ENCODE measurements around the gene SPOCD1. TPM values are rescaled to one million over a fixed set of nuclear protein-coding genes. Genes with fewer than 3 reads are reported as not detected.

Gene SPOCD1
- total RNA-seq, 1 experiment from 2014 or later: 10.2 TPM

DNA sequence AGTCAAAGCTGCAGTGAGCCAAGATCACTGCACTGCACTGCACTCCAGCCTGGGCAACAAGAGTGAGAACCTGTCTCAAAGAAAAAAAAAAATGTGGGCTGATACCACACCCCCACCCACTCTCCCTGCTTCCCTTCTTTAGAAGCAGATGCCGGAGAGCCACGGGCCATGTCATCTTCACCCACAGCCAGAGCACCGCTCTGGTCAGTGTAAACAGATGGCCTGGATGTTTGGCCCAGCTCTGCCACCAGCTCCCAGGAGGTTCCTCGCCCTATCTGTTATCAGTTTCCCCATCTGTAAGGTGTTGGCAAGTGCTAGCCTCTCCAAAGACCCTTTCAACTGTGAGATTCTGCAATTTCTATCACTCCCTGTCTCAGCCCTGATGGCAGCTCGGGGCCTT is 39.8 kb downstream of the SPOCD1 start:
- BruUV-seq (replicated peaks): no TSS peak
- intact Hi-C loops (cut with micrococcal nuclease; ENCODE audit: unreplicated experiment): no loop called here

DNA sequence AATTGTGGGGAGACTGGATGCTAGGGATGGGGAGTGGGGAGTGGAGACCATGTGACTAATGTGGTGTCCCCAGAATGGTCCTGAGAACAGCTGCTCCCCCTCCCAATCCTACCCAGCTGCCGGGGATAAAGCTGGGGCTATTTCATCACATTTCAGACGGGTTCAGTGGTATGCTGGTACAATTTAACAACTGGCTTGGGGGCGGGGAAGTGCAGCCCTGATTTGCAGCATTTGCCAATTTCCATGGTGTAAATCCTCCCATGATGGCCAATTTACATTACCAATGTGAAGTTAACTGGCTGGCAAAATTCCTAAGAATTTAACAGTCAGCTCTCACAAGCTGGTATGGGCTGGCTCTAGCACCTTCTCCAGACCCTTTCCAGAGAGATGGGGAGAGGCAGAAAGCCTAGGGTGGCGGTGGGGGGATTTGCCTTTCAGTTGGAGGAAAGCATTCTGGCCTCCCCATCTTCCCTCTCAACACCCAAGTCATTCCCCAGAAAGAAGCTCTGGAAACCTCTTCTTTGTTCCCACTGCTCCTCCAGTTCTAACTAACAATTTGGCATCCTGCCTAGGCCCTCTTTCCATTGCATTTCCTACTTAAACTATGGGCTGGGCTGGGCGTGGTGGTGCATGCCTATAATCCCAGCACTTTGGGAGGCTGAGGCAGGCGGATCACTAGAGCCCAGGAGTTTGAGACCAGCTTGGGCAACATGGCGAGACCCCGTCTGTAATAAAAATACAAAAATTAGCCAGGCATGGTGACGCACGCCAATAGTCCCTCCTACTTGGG is 40.4 kb downstream of the SPOCD1 start:
- H3K27ac ChIP-seq: no peak overlapping the region
- no peaks in the 10 kb centered on the region for H3K9me2 ChIP-seq (ENCODE audit: insufficient read depth)
- DNase-seq: no peak
- H4K20me1 ChIP-seq (ENCODE audit: insufficient read depth): no peaks in the 10 kb centered on the region
- CTCF ChIA-PET: no interaction called here
- no peak overlapping the region for H2AFZ ChIP-seq
- TF ChIP-seq, protein P1, sequence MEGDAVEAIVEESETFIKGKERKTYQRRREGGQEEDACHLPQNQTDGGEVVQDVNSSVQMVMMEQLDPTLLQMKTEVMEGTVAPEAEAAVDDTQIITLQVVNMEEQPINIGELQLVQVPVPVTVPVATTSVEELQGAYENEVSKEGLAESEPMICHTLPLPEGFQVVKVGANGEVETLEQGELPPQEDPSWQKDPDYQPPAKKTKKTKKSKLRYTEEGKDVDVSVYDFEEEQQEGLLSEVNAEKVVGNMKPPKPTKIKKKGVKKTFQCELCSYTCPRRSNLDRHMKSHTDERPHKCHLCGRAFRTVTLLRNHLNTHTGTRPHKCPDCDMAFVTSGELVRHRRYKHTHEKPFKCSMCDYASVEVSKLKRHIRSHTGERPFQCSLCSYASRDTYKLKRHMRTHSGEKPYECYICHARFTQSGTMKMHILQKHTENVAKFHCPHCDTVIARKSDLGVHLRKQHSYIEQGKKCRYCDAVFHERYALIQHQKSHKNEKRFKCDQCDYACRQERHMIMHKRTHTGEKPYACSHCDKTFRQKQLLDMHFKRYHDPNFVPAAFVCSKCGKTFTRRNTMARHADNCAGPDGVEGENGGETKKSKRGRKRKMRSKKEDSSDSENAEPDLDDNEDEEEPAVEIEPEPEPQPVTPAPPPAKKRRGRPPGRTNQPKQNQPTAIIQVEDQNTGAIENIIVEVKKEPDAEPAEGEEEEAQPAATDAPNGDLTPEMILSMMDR (conservative IDR thresholded peaks at IDR 0.05): no peak
- no peak for TF ChIP-seq EZH2 (IDR thresholded peaks at IDR 0.05; ENCODE audit: low read depth)
- H3K36me3 ChIP-seq (ENCODE audit: low read depth): no peaks in the 10 kb centered on the region
- intact Hi-C loops (cut with micrococcal nuclease; ENCODE audit: unreplicated experiment): no loop called here
- POLR2A ChIA-PET (ENCODE audit: unreplicated experiment): no interaction called here
- H3K4me3 ChIP-seq: no peak overlapping the region
- no peaks in the 10 kb centered on the region for H3K79me2 ChIP-seq (ENCODE audit: low read depth)
- no TSS peak for BruUV-seq (replicated peaks)
- H3K4me1 ChIP-seq (replicated peaks; ENCODE audit: insufficient read depth): no peaks in the 10 kb centered on the region
- no peaks in the 10 kb centered on the region for H3K9me3 ChIP-seq (ENCODE audit: insufficient read depth, low read depth)
- H3F3A ChIP-seq (ENCODE audit: insufficient read depth, low read depth): peaks cover 7% of the 10 kb centered on the region; the same call in 1 of the 2 replicates
- peaks cover 17% of the 10 kb centered on the region; the same call in 1 of the 2 replicates for H3K27me3 ChIP-seq (ENCODE audit: insufficient read depth, low read depth)
- no peak overlapping the region for H3K4me2 ChIP-seq

More for the DNA sequence above, 39.8 kb downstream of the SPOCD1 start:
- no peak for DNase-seq
- no peak overlapping the region for H2AFZ ChIP-seq
- H3K9me2 ChIP-seq (ENCODE audit: insufficient read depth): no peaks in the 10 kb centered on the region
- H3K27me3 ChIP-seq (ENCODE audit: insufficient read depth, low read depth): peaks cover 17% of the 10 kb centered on the region; the same call in 1 of the 2 replicates
- H3K4me1 ChIP-seq (replicated peaks; ENCODE audit: insufficient read depth): no peaks in the 10 kb centered on the region
- H3K36me3 ChIP-seq (ENCODE audit: low read depth): no peaks in the 10 kb centered on the region
- no peak overlapping the region for H3K4me3 ChIP-seq
- H3K9me3 ChIP-seq (ENCODE audit: insufficient read depth, low read depth): no peaks in the 10 kb centered on the region
- CTCF ChIA-PET: no interaction called here
- H3K4me2 ChIP-seq: no peak overlapping the region
- no peaks in the 10 kb centered on the region for H4K20me1 ChIP-seq (ENCODE audit: insufficient read depth)
- H3F3A ChIP-seq (ENCODE audit: insufficient read depth, low read depth): peaks cover 11% of the 10 kb centered on the region; the same call in 1 of the 2 replicates
- no peaks in the 10 kb centered on the region for H3K79me2 ChIP-seq (ENCODE audit: low read depth)
- H3K27ac ChIP-seq: no peak overlapping the region
- POLR2A ChIA-PET (ENCODE audit: unreplicated experiment): no interaction called here
- TF ChIP-seq, protein P1 (conservative IDR thresholded peaks at IDR 0.05): no peak
- TF ChIP-seq EZH2 (IDR thresholded peaks at IDR 0.05; ENCODE audit: low read depth): no peak

DNA sequence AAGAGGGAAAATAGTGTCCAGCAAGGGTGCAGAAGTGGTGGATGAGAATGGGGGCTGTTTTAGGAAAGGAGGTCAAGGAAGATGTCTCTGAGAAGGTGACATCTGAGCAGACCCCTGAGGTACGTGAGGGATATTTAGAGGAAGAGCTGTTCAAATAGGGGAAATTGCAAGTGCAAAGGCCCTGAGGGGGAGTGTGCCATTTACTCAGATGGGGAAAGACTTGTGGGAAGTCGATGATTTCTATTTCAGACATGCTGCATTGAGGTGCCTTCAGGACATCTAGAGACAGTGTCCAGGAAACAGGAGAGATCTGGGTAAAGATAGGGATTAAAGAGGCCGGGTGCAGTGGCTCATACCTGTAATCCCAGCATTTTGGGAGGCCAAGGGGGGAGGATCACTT is 41.3 kb downstream of the SPOCD1 start:
- DNase-seq: no peak
- Histone ChIP-seq H3K36me3 (ENCODE audit: low read depth) (no peaks in the 10 kb centered on the region), H3K79me2 (ENCODE audit: low read depth) (no peaks in the 10 kb centered on the region), H3K9me2 (ENCODE audit: insufficient read depth) (no peaks in the 10 kb centered on the region), H3K4me1 (replicated peaks; ENCODE audit: insufficient read depth) (no peaks in the 10 kb centered on the region), H3K27me3 (ENCODE audit: insufficient read depth, low read depth) (peaks cover 17% of the 10 kb centered on the region; the same call in 1 of the 2 replicates), H3F3A (ENCODE audit: insufficient read depth, low read depth) (no peaks in the 10 kb centered on the region; the same call in 1 of the 2 replicates), H3K27ac (no peak overlapping the region), H4K20me1 (ENCODE audit: insufficient read depth) (no peaks in the 10 kb centered on the region), H3K4me3 (no peak overlapping the region), H3K9me3 (ENCODE audit: insufficient read depth, low read depth) (no peaks in the 10 kb centered on the region), H2AFZ (no peak overlapping the region), H3K4me2 (no peak overlapping the region)
- CTCF ChIA-PET: no interaction called here
- TF ChIP-seq EZH2 (IDR thresholded peaks at IDR 0.05; ENCODE audit: low read depth): no peak
- TF ChIP-seq, protein P1 (conservative IDR thresholded peaks at IDR 0.05): no peak
- POLR2A ChIA-PET (ENCODE audit: unreplicated experiment): no interaction called here
- intact Hi-C loops (cut with micrococcal nuclease; ENCODE audit: unreplicated experiment): no loop called here
- no TSS peak for BruUV-seq (replicated peaks)
